ENCODE results near the gene HSD11B2. TPM values are rescaled to one million over a fixed set of nuclear protein-coding genes. Genes with fewer than 3 reads are reported as not detected.

The HSD11B2 gene
- total and polyA plus RNA-seq, 4 donors: 0.51 to 6.7 (median 2.2) TPM

DNA sequence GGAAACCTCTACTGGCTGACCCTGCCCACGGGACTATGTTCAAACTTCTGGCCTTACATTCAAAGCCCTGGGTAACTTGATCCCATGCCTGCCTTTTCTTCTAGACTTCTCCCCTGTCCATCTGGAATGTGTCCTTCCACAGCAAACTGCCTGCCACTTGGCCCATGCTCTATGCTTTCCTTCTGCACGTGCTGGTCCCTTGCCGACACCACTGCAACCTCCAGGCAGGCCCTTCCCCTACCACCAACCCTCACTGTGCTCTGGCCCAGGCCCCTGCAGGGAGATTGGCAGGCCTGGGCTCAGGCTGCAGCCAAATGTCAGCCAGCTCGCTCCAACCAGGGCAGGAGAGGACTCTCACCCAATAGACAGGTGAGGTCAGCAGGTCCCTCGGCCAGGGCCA lies 11.0 kb downstream of the HSD11B2 start:
- no peak overlapping the region for H3K4me3 ChIP-seq (ENCODE audit: low read depth in 1 of 3, low read length in 3 of 3)
- TF ChIP-seq NR2F2 (IDR thresholded peaks at IDR 0.05) (no peak), RXRA (IDR thresholded peaks at IDR 0.05) (peak in 1 of 2 donors; percentile 9)
- no peaks in the 10 kb centered on the region for H3K27me3 ChIP-seq (ENCODE audit: control insufficient read depth in 4 of 4, insufficient read depth in 4 of 4, low read length in 3 of 4)
- H3K9me3 ChIP-seq (ENCODE audit: control insufficient read depth in 4 of 4, low read length in 3 of 4): no peaks in the 10 kb centered on the region
- 28% methylated on average over 5 of the region's 5 CpGs for WGBS
- H3K4me1 ChIP-seq (ENCODE audit: control insufficient read depth in 4 of 4, insufficient read depth in 4 of 4, low read length in 3 of 4): peaks cover 38 to 63% (median 58%) of the 10 kb centered on the region in 4 donors
- H3K9ac ChIP-seq (ENCODE audit: low read depth in 1 of 2, low read length in 2 of 2): no peak overlapping the region
- H3K36me3 ChIP-seq (ENCODE audit: control insufficient read depth in 4 of 4, insufficient read depth in 3 of 4, low read depth in 1 of 4, low read length in 3 of 4): peaks cover 2 to 19% (median 10%) of the 10 kb centered on the region in 4 donors
- H3K27ac ChIP-seq (ENCODE audit: low read depth in 1 of 2, low read length in 2 of 2): peak overlapping the region; percentile 4 to 20
- no peak for DNase-seq (ENCODE audit: low spot score)

DNA sequence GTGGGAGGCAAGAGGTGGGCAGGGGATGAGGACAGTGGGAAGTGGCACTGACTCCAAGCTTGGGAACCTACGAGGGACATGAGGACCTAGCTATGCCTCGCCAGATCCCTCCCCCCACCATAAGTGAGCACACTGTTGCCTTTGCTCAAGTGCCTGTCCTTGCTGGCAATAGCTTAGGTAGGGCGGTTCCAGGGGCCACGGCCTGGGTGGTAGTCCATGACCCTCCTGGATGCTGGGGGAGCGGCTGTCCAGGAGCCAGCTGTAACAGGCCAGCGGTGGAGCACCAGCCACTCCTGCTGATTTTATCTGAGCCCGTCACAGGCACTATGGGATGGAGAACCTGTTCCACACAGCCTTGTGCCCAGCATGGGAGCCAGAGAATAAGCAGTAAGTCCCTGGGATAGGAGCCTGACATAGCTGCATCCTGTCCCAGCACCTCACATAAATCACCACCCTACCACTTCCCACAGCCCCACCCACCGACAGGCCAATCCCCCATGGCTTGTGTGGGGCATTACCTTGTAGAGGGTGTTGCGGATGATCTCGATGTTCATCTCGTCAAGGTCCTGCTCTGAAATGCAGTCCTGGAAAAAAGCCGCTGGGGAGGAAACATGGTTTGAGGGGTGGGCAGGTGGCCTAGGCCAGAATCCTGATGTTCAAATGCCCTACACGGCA lies 11.8 kb downstream of the HSD11B2 start:
- no peaks in the 10 kb centered on the region for H3K9me3 ChIP-seq (ENCODE audit: control insufficient read depth in 4 of 4, low read length in 3 of 4)
- H3K36me3 ChIP-seq (ENCODE audit: control insufficient read depth in 4 of 4, insufficient read depth in 3 of 4, low read depth in 1 of 4, low read length in 3 of 4): peaks cover under 1 to 15% (median 8%) of the 10 kb centered on the region in 4 donors
- TF ChIP-seq, protein P1, sequence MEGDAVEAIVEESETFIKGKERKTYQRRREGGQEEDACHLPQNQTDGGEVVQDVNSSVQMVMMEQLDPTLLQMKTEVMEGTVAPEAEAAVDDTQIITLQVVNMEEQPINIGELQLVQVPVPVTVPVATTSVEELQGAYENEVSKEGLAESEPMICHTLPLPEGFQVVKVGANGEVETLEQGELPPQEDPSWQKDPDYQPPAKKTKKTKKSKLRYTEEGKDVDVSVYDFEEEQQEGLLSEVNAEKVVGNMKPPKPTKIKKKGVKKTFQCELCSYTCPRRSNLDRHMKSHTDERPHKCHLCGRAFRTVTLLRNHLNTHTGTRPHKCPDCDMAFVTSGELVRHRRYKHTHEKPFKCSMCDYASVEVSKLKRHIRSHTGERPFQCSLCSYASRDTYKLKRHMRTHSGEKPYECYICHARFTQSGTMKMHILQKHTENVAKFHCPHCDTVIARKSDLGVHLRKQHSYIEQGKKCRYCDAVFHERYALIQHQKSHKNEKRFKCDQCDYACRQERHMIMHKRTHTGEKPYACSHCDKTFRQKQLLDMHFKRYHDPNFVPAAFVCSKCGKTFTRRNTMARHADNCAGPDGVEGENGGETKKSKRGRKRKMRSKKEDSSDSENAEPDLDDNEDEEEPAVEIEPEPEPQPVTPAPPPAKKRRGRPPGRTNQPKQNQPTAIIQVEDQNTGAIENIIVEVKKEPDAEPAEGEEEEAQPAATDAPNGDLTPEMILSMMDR (IDR thresholded peaks at IDR 0.05; ENCODE audit: low read depth, low read length, missing input control): no peak
- TF ChIP-seq, protein P2, sequence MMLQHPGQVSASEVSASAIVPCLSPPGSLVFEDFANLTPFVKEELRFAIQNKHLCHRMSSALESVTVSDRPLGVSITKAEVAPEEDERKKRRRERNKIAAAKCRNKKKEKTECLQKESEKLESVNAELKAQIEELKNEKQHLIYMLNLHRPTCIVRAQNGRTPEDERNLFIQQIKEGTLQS (IDR thresholded peaks at IDR 0.05): no peak
- TF ChIP-seq EGR1 (IDR thresholded peaks at IDR 0.05; ENCODE audit: low read depth in 2 of 2): no peak
- TF ChIP-seq HNF4G (IDR thresholded peaks at IDR 0.05): no peak
- no peak for TF ChIP-seq RXRA (IDR thresholded peaks at IDR 0.05)
- TF ChIP-seq SP1 (IDR thresholded peaks at IDR 0.05): no peak
- no peak for TF ChIP-seq YY1 (IDR thresholded peaks at IDR 0.05)
- TF ChIP-seq RAD21 (IDR thresholded peaks at IDR 0.05): no peak
- TF ChIP-seq FOXA2 (IDR thresholded peaks at IDR 0.05): no peak
- no peak for TF ChIP-seq NR2F2 (IDR thresholded peaks at IDR 0.05)
- TF ChIP-seq GABPA (IDR thresholded peaks at IDR 0.05 in 1 of 2, conservative IDR thresholded peaks at IDR 0.05 in 1 of 2): no peak
- TF ChIP-seq HNF4A (conservative IDR thresholded peaks at IDR 0.05): no peak
- no peak for TF ChIP-seq FOXA1 (IDR thresholded peaks at IDR 0.05)
- TF ChIP-seq JUND (IDR thresholded peaks at IDR 0.05): no peak
- TF ChIP-seq, protein P3, sequence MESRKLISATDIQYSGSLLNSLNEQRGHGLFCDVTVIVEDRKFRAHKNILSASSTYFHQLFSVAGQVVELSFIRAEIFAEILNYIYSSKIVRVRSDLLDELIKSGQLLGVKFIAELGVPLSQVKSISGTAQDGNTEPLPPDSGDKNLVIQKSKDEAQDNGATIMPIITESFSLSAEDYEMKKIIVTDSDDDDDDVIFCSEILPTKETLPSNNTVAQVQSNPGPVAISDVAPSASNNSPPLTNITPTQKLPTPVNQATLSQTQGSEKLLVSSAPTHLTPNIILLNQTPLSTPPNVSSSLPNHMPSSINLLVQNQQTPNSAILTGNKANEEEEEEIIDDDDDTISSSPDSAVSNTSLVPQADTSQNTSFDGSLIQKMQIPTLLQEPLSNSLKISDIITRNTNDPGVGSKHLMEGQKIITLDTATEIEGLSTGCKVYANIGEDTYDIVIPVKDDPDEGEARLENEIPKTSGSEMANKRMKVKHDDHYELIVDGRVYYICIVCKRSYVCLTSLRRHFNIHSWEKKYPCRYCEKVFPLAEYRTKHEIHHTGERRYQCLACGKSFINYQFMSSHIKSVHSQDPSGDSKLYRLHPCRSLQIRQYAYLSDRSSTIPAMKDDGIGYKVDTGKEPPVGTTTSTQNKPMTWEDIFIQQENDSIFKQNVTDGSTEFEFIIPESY (IDR thresholded peaks at IDR 0.05): no peak
- TF ChIP-seq TAF1 (conservative IDR thresholded peaks at IDR 0.05): no peak
- TF ChIP-seq, protein P4, sequence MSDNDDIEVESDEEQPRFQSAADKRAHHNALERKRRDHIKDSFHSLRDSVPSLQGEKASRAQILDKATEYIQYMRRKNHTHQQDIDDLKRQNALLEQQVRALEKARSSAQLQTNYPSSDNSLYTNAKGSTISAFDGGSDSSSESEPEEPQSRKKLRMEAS (IDR thresholded peaks at IDR 0.05): no peak
- TF ChIP-seq, protein P5, sequence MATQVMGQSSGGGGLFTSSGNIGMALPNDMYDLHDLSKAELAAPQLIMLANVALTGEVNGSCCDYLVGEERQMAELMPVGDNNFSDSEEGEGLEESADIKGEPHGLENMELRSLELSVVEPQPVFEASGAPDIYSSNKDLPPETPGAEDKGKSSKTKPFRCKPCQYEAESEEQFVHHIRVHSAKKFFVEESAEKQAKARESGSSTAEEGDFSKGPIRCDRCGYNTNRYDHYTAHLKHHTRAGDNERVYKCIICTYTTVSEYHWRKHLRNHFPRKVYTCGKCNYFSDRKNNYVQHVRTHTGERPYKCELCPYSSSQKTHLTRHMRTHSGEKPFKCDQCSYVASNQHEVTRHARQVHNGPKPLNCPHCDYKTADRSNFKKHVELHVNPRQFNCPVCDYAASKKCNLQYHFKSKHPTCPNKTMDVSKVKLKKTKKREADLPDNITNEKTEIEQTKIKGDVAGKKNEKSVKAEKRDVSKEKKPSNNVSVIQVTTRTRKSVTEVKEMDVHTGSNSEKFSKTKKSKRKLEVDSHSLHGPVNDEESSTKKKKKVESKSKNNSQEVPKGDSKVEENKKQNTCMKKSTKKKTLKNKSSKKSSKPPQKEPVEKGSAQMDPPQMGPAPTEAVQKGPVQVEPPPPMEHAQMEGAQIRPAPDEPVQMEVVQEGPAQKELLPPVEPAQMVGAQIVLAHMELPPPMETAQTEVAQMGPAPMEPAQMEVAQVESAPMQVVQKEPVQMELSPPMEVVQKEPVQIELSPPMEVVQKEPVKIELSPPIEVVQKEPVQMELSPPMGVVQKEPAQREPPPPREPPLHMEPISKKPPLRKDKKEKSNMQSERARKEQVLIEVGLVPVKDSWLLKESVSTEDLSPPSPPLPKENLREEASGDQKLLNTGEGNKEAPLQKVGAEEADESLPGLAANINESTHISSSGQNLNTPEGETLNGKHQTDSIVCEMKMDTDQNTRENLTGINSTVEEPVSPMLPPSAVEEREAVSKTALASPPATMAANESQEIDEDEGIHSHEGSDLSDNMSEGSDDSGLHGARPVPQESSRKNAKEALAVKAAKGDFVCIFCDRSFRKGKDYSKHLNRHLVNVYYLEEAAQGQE (IDR thresholded peaks at IDR 0.05): no peak
- peaks cover 45 to 71% (median 66%) of the 10 kb centered on the region in 4 donors for H3K4me1 ChIP-seq (ENCODE audit: control insufficient read depth in 4 of 4, insufficient read depth in 4 of 4, low read length in 3 of 4)
- H3K27me3 ChIP-seq (ENCODE audit: control insufficient read depth in 4 of 4, insufficient read depth in 4 of 4, low read length in 3 of 4): no peaks in the 10 kb centered on the region
- DNase-seq (ENCODE audit: low spot score): no peak
- peak overlapping the region in 1 of 2 donors; percentile 20 for H3K27ac ChIP-seq (ENCODE audit: low read depth in 1 of 2, low read length in 2 of 2)
- 83% methylated on average over 13 of the region's 13 CpGs for WGBS
- H3K9ac ChIP-seq (ENCODE audit: low read depth in 1 of 2, low read length in 2 of 2): peak overlapping the region in 1 of 2 donors; percentile 17
- no peak overlapping the region for H3K4me3 ChIP-seq (ENCODE audit: low read depth in 1 of 3, low read length in 3 of 3)
